ENCODE data around the gene CKB.

Gene CKB

GRCh38 chr14:103522649-103523574 lies at the start of gene CKB:
TSS of gene CKB (minus strand) at chr14:103522830. CDS start at chr14:103522493, 337 bp downstream.
- peak; percentile 42 for DNase-seq

GRCh38 chr14:103569408-103569807 lies 46.8 kb upstream of the CKB start:
- DNase-seq: no peak

GRCh38 chr14:103568952-103569351 lies 46.3 kb upstream of the CKB start:
- no peak for DNase-seq

DNA sequence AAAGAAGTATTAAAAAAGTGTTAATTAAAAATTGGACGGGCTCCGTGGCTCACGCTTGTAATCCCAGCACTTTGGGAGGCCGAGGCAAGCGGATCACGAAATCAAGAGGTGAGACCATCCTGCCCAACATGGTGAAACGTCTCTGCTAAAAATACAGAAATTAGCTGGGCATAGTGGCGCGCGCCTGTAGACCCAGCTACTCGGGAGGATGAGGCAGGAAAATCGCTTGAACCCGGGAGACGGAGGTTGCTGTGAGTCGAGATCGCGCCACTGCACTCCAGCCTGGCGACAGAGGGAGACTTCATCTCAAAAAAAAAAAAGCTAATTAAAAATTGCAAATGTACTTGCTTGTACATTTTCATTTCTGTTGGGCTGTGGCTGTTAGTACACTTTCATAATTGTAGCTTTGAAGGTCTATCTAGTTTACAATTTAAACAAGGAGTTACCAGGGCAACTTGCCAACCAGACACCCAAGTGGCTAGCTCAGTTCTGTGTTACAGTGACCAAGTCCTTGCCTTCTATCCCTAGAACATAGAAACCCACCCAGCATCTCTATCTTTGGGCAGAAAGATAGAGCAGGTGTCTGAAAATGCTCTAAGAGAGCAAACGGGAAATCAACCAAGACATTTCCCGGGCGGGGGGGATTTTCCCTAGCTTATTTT lies 41.3 kb upstream of the CKB start:
- no peak for DNase-seq

GRCh38 chr14:103563226-103563620 lies 40.6 kb upstream of the CKB start:
- no peak for DNase-seq

DNA sequence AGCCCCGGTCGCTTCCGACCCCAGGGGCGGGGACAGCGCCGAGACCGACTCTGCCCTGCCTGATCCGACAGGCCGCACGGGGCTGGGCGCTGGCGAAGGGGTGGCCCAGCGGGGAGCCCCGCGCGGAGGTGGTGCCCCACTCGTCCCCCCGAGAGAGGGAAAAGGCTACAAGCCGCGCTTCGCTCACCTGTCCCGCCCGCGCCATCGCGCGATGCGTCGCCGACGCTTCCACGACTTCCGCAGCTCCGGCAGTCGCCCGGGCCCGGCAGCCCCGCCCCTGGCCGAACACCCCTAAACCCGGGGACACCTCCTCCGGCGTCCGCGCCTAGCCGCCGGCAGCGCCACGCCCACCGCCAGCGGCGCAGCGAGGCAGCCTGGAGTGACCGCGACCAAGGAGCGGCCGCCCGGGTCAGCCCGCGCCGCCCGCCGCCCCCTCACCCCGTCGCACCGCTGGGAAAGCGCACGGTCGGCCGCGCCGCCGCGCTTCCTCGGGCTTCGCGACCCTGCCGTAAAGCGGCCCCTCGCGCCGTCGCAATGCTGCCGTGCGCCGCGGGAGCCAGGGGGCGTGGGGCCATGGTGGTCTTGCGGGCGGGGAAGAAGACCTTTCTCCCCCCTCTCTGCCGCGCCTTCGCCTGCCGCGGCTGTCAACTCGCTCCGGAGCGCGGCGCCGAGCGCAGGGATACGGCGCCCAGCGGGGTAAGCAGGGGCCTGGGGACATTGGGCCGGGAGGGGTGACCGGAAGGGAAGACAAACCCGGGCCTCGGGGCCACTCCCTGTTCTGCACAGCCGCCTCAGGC lies 40.0 kb upstream of the CKB start, which contains the start of the genes BAG5 and COA8:
Gene BAG5 (minus strand): TSS at position 229 of the 797 bp plus-strand sequence. CDS start 1,493 bp downstream, outside the sequence.
Gene COA8 (plus strand): TSS at position 532 of the 797 bp plus-strand sequence. CDS start 42 bp downstream, at position 574.
- DNase-seq: peak; percentile 85

- DNase-seq: no peak
Measured at GRCh38 chr14:103562179-103562428, 39.5 kb upstream of the CKB start.

GRCh38 chr14:103561381-103562178 lies 39.0 kb upstream of the CKB start:
- DNase-seq: peak; percentile 51

DNA sequence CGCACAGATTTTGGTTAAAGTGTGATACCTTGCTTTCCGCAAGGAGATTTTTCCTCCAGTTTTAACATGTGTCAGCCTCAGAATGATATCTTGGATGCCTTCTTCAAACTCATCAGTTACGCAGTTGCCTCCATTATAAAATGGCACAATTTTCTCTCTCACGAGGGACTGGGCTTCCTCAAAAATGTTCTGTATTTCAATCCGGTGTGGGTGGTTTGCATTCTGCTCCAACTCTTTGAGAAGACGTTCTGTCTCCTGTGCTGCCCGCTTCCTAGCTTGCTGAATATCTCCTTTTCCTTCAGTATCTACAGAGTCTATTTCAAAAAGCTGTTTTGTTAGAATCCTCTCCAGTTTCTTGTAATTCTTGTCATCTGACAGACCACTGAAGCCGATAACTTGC lies 38.1 kb upstream of the CKB start:
- no peak for DNase-seq

- no peak for DNase-seq
Measured at GRCh38 chr14:103559766-103560165, 37.1 kb upstream of the CKB start.

GRCh38 chr14:103558071-103558882 lies 35.6 kb upstream of the CKB start:
- no peak for DNase-seq

DNA sequence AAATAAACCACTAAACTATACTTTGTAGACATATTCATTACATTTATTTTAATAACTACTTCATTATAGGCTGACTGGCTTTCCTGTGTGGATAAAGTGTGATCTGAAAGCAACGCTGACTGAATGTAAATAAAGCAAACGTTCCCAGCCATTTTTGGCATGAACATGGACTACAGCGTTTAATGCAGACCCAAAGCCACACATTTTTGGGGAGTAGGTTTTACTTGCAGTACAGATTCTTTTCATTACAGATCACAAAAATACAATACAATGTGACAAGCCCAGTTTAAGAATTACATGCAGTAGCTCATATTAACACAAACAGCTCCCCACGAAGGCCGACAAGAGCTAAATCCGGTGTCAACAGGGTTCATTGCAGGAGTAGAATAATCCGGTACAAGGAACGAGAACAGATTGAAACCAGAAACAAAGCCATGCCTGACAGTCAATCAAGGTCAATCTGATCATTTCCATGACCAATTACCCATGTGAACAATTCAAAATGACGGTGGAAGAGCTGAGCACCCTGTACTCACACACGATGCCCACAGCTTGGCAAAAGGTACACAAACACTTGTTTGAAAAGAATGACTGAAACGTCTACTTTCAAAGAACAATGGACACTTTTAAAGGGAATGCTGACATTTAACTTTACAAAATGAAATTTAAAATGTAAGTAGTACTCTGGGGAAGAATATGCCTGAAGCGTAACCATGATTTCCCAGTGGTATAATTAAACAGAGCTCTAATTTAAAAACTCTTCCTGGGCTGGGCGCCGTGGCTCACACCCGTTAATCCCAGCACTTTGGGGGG lies 34.5 kb upstream of the CKB start:
- no peak for DNase-seq

GRCh38 chr14:103555559-103556337 lies 33.1 kb upstream of the CKB start:
- DNase-seq: no peak

DNA sequence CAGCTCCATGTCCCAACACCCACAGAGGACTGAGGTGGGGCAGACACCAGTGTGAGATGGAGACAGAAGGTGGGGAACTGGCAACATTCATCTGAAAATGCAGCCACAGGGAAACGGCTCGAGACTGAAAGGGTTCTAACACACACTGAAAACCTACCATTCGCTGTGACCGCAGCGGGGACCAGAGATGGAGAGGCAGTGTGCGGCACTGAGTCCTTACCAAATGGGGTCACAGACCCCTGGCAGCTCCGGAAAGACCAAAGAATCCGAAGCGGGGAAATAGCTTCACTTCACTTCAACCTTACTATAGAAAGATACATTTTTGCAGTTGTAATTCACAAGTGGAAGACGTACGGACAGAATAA lies 30.2 kb upstream of the CKB start:
- no peak for DNase-seq

- no peak for DNase-seq
Measured at GRCh38 chr14:103552011-103552845, 29.6 kb upstream of the CKB start.

DNA sequence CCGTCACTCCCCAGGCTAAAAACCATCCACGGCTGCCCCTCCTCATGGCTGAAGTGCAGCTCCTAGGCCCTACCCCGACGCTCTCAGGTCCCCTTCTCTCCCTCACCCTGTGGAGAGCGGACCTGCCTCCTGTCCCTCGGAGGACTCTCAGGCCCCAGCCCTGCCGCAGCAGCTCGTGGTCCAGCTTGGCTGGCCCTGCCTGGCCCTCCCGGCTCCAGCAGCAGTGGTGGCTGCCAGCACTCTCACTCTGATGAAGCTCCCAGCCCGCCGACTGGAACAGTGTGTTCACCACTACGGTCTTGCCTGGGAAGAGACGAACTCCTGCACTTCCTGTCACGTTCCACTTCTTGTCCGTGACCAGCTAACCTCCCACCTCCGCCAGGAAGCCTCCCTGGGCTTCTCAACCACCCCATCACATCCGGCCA lies 28.7 kb upstream of the CKB start:
- no peak for DNase-seq

GRCh38 chr14:103550451-103551337 lies 28.1 kb upstream of the CKB start:
- DNase-seq: no peak

Data from CD4-positive, alpha-beta T cell treated with Interleukin-17A for 1 hour (primary cell).